Breast epithelium (tissue), 4 donors: ENCODE measurements around the gene H6PD. TPM values are rescaled to one million over a fixed set of nuclear protein-coding genes. Genes with fewer than 3 reads are reported as not detected.
A peak's percentile ranks its signal among the peaks of the same experiment; 100 is the strongest.

Experiments used
- DNase-seq, 2 donors: peaks; one replicate each; pipeline ENCODE4 v3.0.0-alpha.2; 2019; ENCODE audit warnings: low spot score in 2 of 2
- H3K27ac ChIP-seq, 2 donors: fragments of 200-600 bp; sonication (generic) in 1 of 2; one replicate each; pipeline ENCODE4 v1.5.1; 2016 to 2019; ENCODE audit warnings: mild to moderate bottlenecking in 1 of 2
- H3K27me3 ChIP-seq, 2 donors: fragments of 200-600 bp; sonication (generic) in 1 of 2; one replicate each; pipeline versions ENCODE4 v1.5.1 to v1.6.0; 2017 to 2019; ENCODE audit warnings: control low read depth in 1 of 2, mild to moderate bottlenecking in 1 of 2
- H3K36me3 ChIP-seq: fragments of 200-600 bp; one replicate; pipeline ENCODE4 v1.5.1; 2019
- H3K4me1 ChIP-seq, 2 donors: fragments of 200-600 bp; sonication (generic); one replicate each; pipeline ENCODE4 v1.5.1; 2016 to 2019; ENCODE audit warnings: control low read depth in 1 of 2
- H3K4me3 ChIP-seq, 3 donors: fragments of 200-600 bp; sonication (generic); 1 replicate in 2 of 3; 2 replicates in 1 of 3; pipeline ENCODE4 v1.5.1; 2016 to 2019; ENCODE audit warnings: mild to moderate bottlenecking in 3 of 3, moderate library complexity in 2 of 3
- H3K9me3 ChIP-seq, 2 donors: fragments of 200-600 bp; sonication (generic) in 1 of 2; one replicate each; pipeline ENCODE4 v1.5.1; 2016 to 2019; ENCODE audit warnings: control low read depth in 1 of 2
- POLR2A ChIP-seq: fragments of 450-650 bp; IDR thresholded peaks from one replicate; pipeline ENCODE4 v1.6.1; 2016; ENCODE audit warnings: antibody characterized with exemption, mild to moderate bottlenecking, moderate library complexity
- POLR2AphosphoS5 ChIP-seq, 3 donors: sonication (generic); formaldehyde crosslinking; IDR thresholded peaks; one replicate each; pipeline ENCODE4 v1.6.1; 2017; ENCODE audit warnings: antibody characterized with exemption in 3 of 3
- intact Hi-C: fragments of 100-400 bp; cut with DNase I; formaldehyde crosslinking; loops from one replicate; pipeline ENCODE4 v1.15.1; 2023; ENCODE audit warnings: low total_unique reads
- total RNA-seq, 3 donors: library from RNA; depleted of rRNA; stranded (reverse); fragments of >200 nt; gene quantifications; one replicate each; pipeline ENCODE4 v1.1.0, GENCODE V29; 2016
- TF ChIP-seq, protein P1 (sequence below), 3 donors: fragments of 450-650 bp; IDR thresholded peaks; one replicate each; pipeline ENCODE4 v1.5.1; 2016 to 2017; ENCODE audit warnings: antibody characterized with exemption in 3 of 3, mild to moderate bottlenecking in 3 of 3, moderate library complexity in 3 of 3

H6PD gene
- total RNA-seq, 3 donors from 2014 or later, result 46.4 to 77.4 (median 49.5) TPM

GRCh38 chr1:9314711-9315379, 80.3 kb downstream of the H6PD start:
- Histone ChIP-seq H3K27me3 (no peaks in the 10 kb centered on the region), H3K9me3 (no peaks in the 10 kb centered on the region), H3K4me3 (no peak overlapping the region), H3K36me3 (no peaks in the 10 kb centered on the region), H3K27ac (peak overlapping the region; percentile 14 to 76), H3K4me1 (no peaks in the 10 kb centered on the region)
- intact Hi-C loops, result loop anchor here (5.0 kb wide), 1 partner anchor 872 kb away; no protein-coding TSS in a partner anchor
- no peak for TF ChIP-seq POLR2A
- TF ChIP-seq POLR2AphosphoS5 (IDR thresholded peaks at IDR 0.05), result no peak
- TF ChIP-seq, protein P1, sequence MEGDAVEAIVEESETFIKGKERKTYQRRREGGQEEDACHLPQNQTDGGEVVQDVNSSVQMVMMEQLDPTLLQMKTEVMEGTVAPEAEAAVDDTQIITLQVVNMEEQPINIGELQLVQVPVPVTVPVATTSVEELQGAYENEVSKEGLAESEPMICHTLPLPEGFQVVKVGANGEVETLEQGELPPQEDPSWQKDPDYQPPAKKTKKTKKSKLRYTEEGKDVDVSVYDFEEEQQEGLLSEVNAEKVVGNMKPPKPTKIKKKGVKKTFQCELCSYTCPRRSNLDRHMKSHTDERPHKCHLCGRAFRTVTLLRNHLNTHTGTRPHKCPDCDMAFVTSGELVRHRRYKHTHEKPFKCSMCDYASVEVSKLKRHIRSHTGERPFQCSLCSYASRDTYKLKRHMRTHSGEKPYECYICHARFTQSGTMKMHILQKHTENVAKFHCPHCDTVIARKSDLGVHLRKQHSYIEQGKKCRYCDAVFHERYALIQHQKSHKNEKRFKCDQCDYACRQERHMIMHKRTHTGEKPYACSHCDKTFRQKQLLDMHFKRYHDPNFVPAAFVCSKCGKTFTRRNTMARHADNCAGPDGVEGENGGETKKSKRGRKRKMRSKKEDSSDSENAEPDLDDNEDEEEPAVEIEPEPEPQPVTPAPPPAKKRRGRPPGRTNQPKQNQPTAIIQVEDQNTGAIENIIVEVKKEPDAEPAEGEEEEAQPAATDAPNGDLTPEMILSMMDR (IDR thresholded peaks at IDR 0.05), result no peak
- DNase-seq, result no peak

DNA sequence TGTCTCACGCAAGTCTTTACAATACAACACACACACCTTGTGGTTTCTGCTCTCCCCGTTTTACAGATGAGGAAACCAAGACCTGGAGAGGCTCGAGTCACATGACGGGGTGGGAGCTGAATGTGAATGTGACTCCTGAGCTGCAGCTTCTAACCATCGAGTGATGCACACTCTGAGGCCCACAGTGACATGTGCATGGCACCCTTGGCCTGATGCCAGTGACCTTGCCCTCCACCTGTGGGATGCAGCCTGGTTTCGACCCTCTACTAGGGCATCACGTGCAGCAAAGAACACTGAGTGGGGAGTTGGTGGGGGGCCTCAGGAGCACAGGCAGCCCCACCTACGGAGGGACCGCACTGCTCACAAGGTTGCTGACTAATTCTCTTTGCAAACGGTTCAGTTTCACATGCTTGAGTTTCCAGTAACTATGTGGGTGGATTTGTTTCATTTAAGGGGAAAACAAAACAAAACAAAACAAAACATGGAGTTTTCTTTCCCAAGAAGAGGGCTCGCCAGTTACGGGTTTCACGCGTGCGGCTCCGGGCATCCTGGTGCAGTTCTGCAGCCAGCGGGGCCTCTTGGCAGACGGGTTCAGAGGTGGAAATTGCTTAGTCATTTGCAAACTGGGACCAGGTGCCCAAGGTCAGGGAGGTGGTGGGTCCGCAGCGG, 81.0 kb downstream of the H6PD start:
- peak overlapping the region in 1 of 3 donors; percentile 49 for H3K4me3 ChIP-seq
- no peak for DNase-seq
- H3K9me3 ChIP-seq, result no peaks in the 10 kb centered on the region

DNA sequence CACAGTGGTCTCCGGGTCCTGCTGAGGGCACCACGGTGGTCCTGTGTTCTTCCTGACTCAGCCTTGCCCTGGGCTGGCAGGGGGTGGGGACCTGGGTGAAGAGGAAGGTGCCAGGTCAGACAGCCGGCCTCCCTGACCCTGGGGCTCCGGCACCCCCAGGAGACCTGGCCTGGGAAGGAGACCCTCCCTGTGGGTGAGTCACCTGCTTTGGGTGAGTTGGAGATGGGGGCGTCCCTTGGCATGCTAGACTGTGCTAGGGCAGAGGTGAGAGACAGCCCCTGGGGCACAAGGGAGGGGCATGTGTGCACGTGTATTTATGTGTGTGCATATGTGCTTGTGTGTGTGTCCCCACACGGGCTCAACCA, 81.5 kb downstream of the H6PD start:
- Histone ChIP-seq H3K27me3 (no peaks in the 10 kb centered on the region), H3K4me1 (no peaks in the 10 kb centered on the region), H3K36me3 (no peaks in the 10 kb centered on the region), H3K27ac (peak overlapping the region in 1 of 2 donors; percentile 80), H3K4me3 (peak overlapping the region in 1 of 3 donors; percentile 49), H3K9me3 (no peaks in the 10 kb centered on the region)
- no peak for DNase-seq
- intact Hi-C loops, result loop anchor here (5.0 kb wide), 1 partner anchor 871 kb away; no protein-coding TSS in a partner anchor
- TF ChIP-seq, protein P1 (IDR thresholded peaks at IDR 0.05), result no peak
- TF ChIP-seq POLR2A (no peak), POLR2AphosphoS5 (IDR thresholded peaks at IDR 0.05) (no peak)

More for the DNA sequence above, 81.0 kb downstream of the H6PD start:
- Histone ChIP-seq H3K4me1 (no peaks in the 10 kb centered on the region), H3K27me3 (no peaks in the 10 kb centered on the region), H3K36me3 (no peaks in the 10 kb centered on the region), H3K27ac (peak overlapping the region; percentile 14 to 80)
- intact Hi-C loops, result loop anchor here (5.0 kb wide), 1 partner anchor 872 kb away; no protein-coding TSS in a partner anchor
- TF ChIP-seq POLR2A (no peak), POLR2AphosphoS5 (IDR thresholded peaks at IDR 0.05) (peak in 2 of 3 donors; percentile 14 to 40)
- TF ChIP-seq, protein P1 (IDR thresholded peaks at IDR 0.05), result no peak

DNA sequence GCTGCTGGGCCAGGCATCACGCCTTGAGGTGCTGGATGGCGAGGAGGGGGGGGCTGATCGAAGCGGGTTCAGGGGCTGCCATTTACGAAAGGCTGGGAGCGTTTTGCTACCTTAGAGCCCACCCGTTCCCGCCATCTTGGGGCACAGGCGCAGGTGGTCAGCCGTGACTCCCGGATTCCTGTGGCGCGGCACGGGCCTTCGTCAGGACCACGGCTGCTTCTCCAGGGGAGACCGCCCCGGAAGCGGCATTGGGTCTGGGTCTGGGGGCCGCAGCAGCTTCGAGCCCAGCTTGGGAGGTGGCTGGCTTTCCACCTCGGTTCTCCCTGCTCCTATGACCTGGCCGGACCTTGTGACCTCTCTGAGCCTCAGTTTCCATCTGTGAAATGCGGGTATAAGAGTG, 81.9 kb downstream of the H6PD start:
- TF ChIP-seq POLR2AphosphoS5 (IDR thresholded peaks at IDR 0.05) (no peak), POLR2A (no peak)
- TF ChIP-seq, protein P1 (IDR thresholded peaks at IDR 0.05), result no peak
- Histone ChIP-seq H3K4me3 (peak overlapping the region in 1 of 3 donors; percentile 49), H3K4me1 (no peaks in the 10 kb centered on the region), H3K9me3 (no peaks in the 10 kb centered on the region), H3K27ac (peak overlapping the region; percentile 26 to 80), H3K27me3 (no peaks in the 10 kb centered on the region), H3K36me3 (no peaks in the 10 kb centered on the region)
- DNase-seq, result no peak
- intact Hi-C loops, result loop anchor here (5.0 kb wide), 1 partner anchor 871 kb away; no protein-coding TSS in a partner anchor

DNA sequence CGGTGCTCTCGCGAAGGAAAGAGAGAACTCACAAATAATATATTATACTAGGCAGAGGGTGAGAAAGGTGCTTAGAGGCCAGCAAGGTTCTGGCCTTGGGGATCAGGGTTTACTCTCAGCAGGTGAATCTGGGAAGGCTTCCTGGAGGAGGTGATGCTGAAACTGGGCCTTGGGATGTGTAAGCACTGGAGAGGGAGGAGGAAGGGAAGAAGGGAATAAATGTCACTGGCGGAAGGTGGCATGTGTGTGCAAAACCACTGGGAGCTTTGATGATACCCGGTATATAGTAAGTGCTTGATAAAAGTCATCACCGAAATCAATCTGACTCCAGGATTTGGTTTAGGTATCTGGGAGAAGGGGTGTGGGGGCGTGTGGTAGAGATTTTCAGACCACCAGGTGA, 82.5 kb downstream of the H6PD start:
- DNase-seq, result no peak
- Histone ChIP-seq H3K36me3 (no peaks in the 10 kb centered on the region), H3K27ac (peak overlapping the region; percentile 26 to 80), H3K4me3 (no peak overlapping the region), H3K27me3 (no peaks in the 10 kb centered on the region), H3K4me1 (no peaks in the 10 kb centered on the region), H3K9me3 (no peaks in the 10 kb centered on the region)
- TF ChIP-seq POLR2AphosphoS5 (IDR thresholded peaks at IDR 0.05) (no peak), POLR2A (no peak)
- TF ChIP-seq, protein P1 (IDR thresholded peaks at IDR 0.05), result no peak
- intact Hi-C loops, result loop anchor here (5.0 kb wide), 1 partner anchor 870 kb away; no protein-coding TSS in a partner anchor
